HG02840 (cell line): ENCODE data around the gene NSF.
"Not testable (repeated sequence)": the region's sequence is repeated elsewhere in the genome, so short reads cannot be mapped to it uniquely, and the experiment has no call there.

Source experiments
- ATAC-seq: cut with Tn5 transposase; IDR thresholded peaks from one replicate; pipeline ENCODE4 v1.9.1; 2021; ENCODE audit warnings: mild to moderate bottlenecking, moderate library complexity, moderate number of reproducible peaks; ENCODE audit not compliant: unreplicated experiment, low FRiP score

NSF gene

DNA sequence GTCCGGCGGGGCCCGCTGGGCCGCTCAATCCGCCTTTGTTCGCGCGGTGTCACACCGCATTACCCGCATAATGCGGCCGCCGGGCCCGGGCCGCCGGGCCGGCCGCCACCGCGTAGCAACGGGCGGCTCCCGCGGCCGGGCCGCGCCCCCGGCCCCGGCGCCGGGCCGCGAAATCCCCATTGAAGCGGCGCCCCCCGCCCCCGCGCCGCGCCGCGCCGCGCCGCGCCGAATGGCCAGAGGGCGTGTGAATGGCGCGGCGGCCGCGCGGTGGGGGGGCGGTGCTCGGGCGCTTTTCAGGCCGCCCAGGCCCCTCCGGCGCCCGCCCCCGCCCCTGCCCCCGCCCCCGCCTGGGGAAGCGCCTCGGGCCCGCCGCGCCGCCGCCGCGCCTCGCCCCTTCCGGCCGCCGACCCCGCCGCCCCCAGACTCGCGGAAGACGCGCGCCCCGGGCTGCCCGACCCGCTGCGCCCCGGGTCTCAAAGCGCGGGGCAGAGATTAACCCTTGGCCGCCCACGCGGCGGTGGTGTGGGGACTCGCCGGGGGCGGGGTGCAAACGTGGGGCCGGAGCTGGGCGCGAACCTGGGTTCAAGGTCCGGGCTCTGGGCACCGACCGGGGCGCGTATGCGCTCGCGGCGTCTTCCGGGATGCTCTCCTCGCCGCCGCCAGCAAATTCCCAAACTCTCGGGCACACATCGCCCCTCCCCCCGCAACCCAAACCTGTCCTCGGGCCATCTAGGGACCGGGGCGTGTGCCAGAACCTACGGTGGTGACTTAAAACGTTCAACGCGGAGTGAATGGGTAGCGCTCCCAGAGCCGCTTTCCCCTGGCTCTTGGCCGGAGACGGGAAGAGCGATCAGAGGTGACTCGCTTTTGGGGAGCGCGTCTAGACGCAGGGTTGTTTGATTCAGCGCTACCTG lies 181.3 kb downstream of the NSF start:
- ATAC-seq, result no peak

DNA sequence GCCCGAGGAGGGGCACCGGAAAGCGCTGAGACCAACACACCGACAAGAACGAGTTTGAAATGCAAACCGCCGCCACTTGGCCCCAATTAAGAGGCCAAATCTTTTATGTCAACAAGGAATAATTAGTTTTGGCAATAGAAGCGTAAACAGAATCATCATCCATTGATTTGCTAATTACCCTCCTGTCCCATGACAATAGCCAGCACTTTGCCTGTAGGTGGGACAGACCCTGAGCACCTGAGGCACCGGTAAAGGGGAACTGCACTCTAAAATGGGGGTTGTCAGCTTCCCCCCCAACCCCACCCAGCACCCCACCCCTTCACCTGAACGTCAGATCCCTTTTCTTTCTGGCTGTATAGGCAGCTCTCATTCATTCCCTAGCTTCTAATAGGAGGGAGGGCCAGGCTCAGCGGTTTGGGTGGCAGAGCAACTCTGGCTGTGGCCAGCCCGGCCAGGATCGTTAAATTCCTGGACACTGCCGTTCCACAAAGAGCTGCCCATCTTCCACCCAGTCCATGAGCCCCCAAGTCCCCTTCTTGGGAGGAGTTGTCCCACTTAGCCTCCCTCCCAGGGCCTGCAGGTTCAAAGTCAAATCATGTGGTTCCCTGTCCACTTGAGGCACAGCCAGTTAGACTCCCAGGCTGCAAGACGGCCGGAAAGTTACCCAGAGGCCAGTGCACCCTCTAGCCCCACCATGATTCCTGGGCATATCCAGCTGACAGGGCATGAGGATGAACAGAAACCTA lies 182.2 kb downstream of the NSF start:
- ATAC-seq, result no peak

DNA sequence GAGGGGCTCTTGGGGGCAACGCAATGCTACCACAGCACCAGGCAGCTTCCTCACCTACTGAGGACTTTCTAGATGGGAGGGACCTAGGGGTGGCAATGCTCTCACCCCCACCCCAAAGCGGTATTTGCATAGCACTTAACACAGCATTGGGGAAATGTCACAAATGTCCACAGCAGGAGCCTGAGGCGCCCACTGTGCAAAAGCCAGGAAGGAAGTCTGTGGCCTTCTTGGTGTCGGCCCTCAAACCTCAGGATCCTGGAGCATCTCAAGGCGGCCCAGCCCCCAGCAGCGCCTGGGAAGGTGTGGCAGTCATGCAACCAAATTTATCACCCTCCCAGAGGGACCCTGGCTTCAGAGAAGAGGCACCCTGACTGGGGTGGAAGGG lies 182.7 kb downstream of the NSF start:
- ATAC-seq, result no peak

DNA sequence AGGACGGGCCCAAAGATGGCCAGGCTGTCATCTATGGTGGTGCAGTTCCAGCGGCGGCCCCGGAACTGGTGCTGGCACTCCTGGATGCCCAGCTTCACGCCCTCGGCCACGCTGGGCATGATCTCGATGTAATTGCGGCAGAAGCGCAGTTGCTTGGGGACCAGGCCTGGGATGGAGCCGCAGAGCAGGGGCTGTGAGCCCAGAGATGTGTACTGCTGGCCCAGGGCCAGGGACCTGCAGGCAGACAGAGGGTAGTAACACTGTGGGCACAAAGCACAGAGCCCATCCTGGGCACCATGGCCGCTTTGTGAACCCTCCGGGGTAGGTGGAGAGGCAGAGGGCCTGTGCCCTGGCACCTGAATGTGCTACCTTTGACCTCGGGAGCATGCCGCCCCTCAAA lies 183.2 kb downstream of the NSF start:
- ATAC-seq, result no peak

DNA sequence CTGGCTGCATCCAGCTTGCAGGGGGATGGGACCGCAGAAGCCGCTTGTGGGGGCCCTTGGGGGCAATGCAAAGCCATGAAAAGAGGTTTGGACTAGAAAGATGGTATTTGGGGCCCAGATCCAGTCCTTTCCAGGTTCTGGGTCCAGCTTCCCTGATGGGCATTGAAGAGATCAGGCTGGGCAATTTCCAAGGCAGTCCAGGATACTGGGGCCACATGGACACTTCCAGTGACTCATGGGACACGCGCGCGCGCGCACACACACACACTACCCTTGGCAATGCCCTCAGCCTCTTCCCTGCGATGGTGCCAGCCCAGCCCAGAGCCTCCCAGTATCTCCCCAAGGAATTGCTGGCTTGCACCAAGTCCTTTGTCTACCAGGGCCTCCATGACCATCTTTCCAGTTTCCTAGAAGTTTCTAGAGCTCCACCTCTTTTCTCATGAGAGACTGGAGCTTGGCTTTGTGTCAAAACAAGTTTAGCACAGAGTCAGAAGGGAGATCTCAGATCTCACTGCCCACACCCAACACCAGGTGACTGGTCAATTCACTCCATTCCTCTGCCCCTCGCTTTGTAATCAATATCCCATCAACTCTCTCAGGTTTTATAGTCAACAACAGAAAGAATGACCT lies 183.8 kb downstream of the NSF start:
- ATAC-seq, result no peak

DNA sequence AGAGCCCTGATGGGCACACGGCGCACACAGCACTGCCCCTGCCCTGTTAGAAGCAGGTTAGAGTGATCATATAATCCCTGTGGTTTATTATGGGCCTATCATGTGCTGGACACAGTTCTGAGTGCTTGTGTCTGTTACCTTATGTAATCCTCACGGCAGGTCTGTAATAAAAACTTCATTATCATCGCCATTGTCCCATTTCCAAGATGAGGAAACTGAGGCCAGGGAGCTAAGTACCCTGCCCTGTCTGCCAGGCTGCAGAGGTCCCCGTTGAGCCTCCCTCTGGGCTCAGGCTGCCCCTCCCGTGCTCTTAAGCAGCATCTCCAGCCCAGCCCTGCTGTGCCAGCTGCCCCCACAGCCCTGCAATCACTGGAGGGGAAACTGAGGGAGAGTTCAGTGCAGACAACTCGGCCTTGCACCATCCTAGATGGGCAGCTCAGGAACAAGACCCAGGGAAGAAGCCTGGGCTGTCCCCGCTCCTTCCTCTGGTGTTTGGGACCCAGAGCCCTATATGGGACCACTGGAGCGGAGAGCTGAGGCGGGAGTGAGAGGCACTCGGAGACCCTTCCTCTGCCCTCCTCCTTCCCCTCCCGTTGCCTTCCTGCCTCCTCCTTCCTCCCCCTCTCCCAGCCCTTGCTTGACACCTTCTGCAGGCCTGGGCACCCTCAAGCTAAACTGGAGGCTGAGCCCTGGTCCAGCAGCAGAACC lies 186.0 kb downstream of the NSF start:
- no peak for ATAC-seq

DNA sequence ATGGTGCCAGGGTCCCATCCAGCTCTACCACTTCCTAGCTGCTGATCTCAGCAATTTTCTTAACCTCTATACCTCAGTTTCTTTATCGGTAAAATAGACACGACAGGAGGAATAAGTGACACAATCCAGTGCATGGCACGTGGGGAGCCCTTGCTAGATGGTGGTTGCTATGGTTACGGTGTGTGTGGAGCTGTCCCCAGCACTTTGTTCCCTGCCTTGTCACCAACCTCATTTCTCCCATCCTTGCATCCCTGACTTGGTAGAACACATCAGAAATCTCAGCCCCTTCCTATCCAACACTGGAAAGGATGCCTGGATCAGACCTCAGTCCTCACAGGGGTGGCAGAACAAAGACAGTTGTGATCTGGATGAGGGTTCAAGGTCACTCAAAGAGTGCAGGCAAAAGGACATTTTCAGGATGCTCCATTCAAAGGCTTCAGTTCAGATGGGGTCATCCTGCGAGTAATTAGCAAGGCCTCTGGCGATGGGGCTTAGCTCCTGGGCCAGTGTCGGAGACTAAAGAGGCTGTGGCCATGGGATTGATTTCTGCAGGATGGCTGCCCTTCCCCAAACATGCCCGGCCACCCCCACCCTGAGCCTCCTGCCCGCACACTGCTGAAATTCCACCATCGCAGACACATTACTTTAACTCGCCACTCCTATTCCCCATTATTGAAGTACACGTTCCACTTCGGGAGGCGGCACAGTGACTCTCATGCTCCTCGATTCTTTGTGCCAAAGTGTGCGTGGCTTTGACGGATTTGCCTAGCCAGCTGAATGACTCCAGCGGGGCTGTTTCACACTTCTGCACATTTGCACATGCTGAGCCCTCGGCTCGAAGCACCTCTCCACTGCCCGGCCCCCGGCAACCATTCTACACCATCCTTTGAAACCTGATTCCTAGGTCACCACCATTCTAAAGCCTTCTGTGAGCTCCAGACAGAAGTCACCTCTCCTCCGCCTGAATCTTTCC lies 187.8 kb downstream of the NSF start:
- ATAC-seq, result no peak

DNA sequence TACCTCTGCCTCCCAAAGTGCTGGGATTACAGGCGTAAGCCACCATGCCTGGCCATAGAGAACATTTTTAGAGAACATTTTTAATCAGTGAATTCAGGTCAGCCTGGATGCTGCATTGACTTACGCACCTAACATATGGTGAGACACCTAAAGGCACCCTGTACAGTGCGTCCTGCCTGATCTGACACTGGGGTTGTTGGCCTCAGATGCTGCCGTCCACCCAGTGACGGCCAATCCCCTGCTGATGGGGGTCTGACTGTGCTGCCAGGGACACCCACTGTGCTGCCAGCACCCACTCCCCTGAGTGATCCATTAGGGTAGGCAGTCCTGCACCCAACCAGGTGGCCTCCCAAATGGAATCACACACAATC lies 189.5 kb downstream of the NSF start:
- no peak for ATAC-seq

DNA sequence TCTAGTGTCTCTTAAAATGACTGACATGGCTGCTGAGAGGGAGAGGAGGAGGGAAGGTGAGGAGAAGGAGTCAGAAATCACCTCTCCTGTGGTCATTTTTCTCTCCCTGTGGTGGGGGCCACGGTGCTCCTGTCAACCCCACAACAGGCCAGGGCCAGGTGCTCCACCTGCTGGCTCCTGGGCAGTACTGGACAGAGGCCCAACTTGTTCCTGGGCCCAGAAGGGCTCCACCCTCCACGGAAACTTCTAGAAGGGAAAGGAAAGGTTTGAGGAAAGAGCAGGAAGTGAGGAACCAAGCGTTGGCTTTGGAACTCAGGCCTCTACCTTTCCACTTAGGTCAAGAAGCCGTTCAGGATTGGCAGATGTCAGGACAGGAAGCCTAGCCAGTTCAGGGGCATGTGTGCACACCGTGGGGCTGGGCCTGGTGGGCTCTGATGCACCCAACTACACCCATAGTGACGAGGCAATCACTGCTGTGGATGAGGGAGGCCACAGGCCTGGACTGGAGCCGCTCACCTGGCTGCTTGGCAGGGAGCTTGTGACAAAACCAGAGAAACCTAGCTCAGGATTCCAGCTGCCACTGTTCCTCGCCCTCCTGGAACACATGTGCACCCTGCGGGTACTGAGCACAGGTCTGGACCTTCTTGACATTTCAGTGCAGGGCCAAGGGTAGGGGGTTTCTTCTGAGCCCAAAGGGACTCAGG lies 191.9 kb downstream of the NSF start:
- no peak for ATAC-seq

DNA sequence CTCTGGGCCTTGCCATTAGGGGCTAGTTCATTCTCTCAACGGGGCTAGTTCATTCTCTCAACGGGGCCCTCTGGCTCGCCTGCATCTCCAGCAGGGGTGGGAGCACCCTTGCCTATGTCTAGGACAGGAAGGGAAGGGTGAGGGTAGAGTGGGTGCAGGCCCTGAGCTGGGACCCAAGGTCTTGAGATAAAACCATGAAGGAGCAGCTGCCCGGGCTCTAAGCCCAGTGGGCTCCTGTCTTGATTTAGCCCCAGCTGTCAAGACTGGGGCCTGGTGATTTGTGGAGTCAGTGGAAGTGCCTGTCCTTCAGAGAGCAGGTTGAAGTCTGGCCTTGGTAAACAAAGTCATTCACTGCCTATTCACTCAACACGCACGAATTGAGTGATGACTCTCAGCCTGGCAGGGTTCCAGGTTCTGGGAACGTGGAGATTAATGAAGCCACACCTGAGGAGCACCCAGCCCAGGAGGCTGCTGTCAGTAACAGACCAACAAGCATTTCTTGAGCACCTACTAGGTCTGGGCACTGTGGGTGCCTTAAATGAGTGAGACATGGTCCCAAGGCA lies 192.6 kb downstream of the NSF start:
- ATAC-seq, result no peak

DNA sequence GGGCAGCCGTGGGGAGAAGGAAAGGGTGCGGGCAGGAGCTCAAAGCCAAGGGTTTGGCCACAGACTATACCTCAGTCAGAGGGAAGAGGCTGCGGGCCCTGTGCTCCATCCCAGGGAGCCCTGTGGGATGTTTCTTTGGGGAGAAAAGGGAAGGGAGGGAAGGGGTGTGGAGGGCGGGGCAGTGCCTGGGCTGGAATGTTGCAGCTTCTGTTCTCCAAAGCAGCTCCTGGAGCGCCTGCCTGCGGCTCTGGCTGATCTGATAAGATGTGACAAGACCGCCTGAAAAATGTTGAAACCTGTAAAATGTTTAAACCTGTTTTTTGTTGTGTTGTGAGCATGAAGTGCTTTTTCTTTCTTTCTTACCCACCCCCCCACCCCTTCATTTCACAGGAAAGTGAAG lies 195.2 kb downstream of the NSF start:
- ATAC-seq, result no peak

DNA sequence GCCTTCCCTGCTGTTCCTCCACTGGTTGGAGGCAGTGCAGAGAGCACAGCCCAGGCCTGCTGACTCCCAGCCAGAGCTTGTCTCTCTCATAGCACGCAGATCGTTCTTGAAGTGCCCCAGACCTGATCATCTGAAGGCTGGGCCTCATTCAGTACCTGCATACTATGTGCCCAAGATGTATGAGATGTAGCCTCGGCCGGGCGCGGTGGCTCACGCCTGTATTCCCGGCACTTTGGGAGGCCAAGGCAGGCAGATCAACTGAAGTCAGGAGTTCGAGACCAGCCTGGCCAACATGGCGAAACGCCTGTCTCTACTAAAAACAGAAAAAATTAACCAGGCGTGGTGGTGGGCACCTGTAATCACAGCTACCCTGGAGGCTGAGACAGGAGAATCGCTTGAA lies 197.0 kb downstream of the NSF start:
- ATAC-seq, result no peak

DNA sequence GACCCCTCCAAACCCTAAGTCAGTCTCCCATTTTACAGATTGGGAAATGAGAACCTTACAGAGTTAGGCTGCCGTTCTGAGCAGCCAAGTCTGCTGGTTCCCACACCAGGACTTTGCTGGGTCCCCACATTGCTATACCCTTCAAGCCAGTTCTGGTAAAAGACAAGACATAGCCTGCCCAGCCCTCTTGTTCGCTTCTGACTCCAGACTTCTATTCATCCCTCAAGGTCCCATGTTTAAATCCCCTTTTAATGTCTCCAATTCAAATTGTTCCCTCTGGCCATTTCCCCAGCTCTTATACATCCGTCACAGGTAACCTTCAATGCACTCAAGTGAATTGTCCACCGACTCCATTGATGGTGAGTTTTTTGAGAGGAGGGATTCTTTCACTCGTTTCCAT lies 197.8 kb downstream of the NSF start:
- ATAC-seq, result no peak

DNA sequence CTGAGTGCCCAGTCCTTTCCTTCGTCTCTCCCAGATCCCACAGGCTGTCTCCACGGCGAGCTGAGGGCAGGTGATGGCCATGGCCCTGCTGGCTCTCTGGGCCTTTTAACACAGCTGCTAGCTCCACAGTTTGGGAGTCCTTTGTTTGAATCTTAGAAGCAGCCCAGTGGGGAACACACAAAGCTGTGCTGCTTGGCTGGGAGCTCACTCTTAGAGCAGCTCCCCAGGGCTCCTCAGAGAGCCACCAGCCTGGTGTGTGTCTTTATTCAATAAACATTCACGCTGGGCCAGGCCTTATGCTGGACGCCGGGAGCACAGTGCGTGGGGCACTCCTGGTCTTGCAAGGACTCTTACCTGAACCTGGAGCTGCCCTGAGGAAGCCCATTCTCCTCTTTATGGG lies 198.3 kb downstream of the NSF start:
- no peak for ATAC-seq

DNA sequence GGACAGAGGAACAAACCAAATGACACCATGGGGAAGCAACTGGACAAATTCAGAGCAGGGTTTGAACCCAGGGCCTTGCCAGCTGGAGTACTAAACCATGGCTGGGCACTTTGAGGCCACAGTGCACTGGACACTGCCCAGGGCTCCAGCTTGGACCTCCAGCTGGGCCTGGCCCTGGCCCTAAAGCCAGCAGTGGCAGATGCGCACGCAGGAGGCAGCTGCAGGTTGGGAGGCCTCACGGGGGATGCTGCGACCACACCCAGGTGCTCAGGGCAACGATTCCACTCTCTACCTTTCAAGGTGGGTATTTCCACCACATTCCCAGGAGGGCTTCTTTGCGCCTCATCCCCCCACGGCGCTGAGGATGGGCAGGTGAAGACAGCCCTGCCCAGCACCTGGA lies 199.1 kb downstream of the NSF start:
- ATAC-seq, result no peak

DNA sequence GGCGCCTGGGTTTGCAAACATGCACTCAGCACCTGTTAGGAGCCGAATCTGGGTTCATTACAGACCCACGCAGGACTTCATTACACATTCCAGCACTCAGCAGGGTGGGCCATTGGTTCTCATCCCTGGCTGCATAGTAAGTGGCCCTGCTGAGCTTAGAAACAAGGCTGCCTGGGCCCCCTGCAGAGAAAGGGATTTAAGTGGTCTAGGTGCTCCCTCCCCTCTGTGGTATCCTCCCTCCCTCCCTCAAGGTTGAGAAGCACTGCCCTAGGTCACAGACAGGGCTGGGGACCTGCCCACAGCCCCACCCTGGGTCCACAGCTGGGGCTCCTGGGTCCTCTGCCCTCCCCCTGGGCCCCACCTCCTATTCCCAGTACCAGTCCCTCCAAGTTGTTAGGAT lies 199.7 kb downstream of the NSF start:
- no peak for ATAC-seq

DNA sequence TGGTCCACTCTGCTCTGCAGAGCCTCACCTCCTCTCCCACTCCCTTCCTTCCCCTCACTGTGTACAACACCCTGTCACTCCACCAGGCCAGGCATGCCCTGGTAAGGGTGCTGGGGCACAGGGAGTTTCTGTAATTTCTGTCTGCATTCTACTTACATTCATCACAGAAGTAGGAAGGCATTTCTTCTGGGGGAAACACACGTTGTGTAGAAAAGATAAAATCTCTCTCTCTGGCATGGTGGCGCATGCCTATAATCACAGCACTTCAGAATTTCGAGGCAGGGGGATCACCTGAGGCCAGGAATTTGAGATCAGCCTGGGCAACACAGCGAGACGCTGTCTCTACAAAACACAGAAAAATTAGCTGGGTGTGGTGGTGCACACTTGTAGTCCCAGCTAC lies 201.1 kb downstream of the NSF start:
- ATAC-seq, result no peak

DNA sequence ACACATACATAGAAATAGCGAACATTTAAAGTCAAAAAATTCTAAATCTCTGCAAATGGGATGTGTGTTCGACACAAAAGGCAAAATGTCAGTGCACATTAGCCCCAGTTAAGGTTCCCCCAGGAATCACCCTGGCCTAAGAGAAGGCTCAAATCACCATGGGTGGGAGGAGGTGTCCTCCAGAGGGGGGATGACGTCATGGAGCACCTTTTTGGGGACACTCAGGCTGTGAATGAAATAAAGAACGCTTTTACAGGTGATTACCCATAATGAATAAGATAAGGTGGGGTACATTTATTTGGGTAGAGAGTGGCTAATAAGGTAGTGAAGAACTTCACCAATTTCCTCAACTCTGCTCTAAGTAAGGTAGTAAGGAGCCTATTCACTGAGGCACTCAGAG lies 201.6 kb downstream of the NSF start:
- ATAC-seq, result no peak

DNA sequence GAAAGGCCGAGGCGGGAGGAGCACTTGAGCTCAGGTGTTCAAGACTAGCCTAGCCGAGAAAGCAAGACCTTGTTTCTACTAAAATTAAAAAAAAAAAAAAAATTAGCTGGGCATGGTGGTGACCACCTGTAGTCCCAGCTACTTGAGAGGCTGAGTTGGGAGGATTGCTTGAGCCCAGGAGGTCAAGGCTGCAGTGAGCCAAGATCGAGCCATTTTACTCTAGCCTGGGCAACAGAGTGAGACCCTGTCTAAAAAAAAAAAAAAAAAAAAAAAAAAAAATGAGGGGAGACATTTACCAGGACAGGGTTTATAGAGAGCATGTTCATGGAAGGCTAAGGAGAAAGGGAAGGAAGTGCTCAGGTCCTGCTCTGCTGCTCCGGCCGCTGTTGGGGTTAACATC lies 202.6 kb downstream of the NSF start:
- ATAC-seq, result not testable (repeated sequence)
